ENCODE results near the gene TMEM156. TPM values are rescaled to one million over a fixed set of nuclear protein-coding genes. Genes with fewer than 3 reads are reported as not detected.

The TMEM156 gene
- total and polyA plus RNA-seq, 2 of the 4 experiments (the other 2 are of a cell fraction): 0.53 to 0.54 TPM

DNA sequence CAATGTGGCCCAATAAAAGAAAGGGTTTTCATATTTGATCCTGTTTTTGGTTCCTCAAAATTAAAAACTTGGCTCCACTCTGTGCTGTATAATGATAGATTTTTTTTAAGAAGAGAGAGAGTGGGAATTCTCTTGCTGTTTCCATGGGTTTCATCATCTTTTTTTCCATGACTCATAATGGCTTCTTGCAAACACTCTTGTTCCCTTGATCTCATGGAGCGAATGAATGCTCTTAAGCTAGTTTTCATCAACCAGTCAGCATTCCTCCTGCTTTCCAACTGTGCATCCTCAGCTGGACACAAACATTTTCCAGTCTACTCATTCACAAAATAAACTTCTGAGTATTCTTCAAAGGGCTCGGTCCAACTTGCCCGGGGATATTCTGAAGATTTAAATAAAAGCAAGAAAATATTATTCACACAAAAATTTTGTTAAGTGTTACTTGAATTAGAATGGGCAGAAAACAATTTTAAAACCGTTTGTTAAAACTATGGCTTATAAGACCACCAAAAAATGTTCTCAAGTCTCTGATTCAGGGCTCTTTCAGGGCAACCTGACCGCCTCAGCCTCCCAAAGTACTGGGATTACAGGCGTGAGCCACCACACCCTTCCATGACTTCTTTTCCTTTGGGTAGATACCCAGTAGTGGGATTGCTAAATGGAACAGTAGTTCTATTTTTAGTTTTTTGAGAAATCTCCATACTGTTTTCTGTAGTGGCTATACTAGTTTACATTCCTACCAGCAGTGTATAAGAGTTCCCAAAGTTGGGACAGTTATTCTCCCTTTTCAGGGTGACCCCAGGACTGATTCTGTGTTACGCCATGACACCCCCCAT lies 64.7 kb downstream of the TMEM156 start:
- Histone ChIP-seq H3K9me3 (ENCODE audit: control insufficient read depth, insufficient read depth, low read length) (no peaks in the 10 kb centered on the region), H3K4me3 (ENCODE audit: insufficient read depth, low read depth, low read length) (no peak overlapping the region), H2AK9ac (replicated peaks; ENCODE audit: low read depth, low read length, poor library complexity) (peak overlapping the region; percentile 85), H2BK120ac (ENCODE audit: low read depth, low read length) (peak overlapping the region; percentile 99), H2BK5ac (ENCODE audit: low read depth, low read length, poor library complexity, severe bottlenecking) (peak overlapping the region; percentile 98), H3K27ac (ENCODE audit: insufficient read depth, low read length) (peak overlapping the region; percentile 99), H4K20me1 (ENCODE audit: insufficient read depth, low read length) (no peaks in the 10 kb centered on the region), H2AFZ (replicated peaks; ENCODE audit: low read length, poor library complexity) (no peak overlapping the region), H4K5ac (ENCODE audit: low read depth, low read length) (peak overlapping the region; percentile 88), H3K9me1 (ENCODE audit: insufficient read depth, low read length) (peaks cover 3% of the 10 kb centered on the region), H2BK20ac (ENCODE audit: low read depth, low read length) (peak overlapping the region; percentile 99), H2AK5ac (ENCODE audit: low read depth, low read length) (peak overlapping the region; percentile 96), H3K36me3 (ENCODE audit: control insufficient read depth, insufficient read depth, low read length) (no peaks in the 10 kb centered on the region), H4K91ac (ENCODE audit: insufficient read depth, low read depth, low read length) (peak overlapping the region; percentile 97), H3K4me2 (ENCODE audit: low read depth, low read length) (no peak overlapping the region), H3K4ac (ENCODE audit: low read depth, low read length) (peak overlapping the region; percentile 98), H3K27me3 (ENCODE audit: control insufficient read depth, insufficient read depth, low read length) (no peaks in the 10 kb centered on the region), H3K23ac (ENCODE audit: low read depth, low read length) (peak overlapping the region; percentile 84), H4K8ac (ENCODE audit: low read depth in 2 of 2, low read length in 2 of 2) (peak overlapping the region; percentile 96 to 97), H3K9ac (ENCODE audit: low read depth, low read length) (peak overlapping the region; percentile 55), H3K4me1 (ENCODE audit: control insufficient read depth, insufficient read depth, low read length) (peaks cover 6% of the 10 kb centered on the region), H3K79me1 (ENCODE audit: low read depth in 1 of 2, low read length in 2 of 2) (peaks cover 0 to 4% of the 10 kb centered on the region in 2 experiments; a peak in 1 of 4 replicates), H3K14ac (replicated peaks; ENCODE audit: low read depth, low read length) (peak overlapping the region; percentile 91), H2BK15ac (ENCODE audit: low read depth, low read length) (peak overlapping the region; percentile 88), H3K18ac (ENCODE audit: low read depth, low read length) (peak overlapping the region; percentile 91), H3K56ac (ENCODE audit: extremely low read depth, insufficient read depth, low read length) (peak overlapping the region; percentile 89)
- ATAC-seq (ENCODE audit: low read depth) (peak; percentile 95), DNase-seq (peak; percentile 100)
- intact Hi-C loops (cut with micrococcal nuclease) (no loop called here), dilution Hi-C loops (cut with HindIII; ENCODE audit: low sequenced_read_pairs, unreplicated experiment) (no loop called here), in situ Hi-C loops (cut with MboI; ENCODE audit: low sequenced_read_pairs) (no loop called here)
- POLR2A ChIA-PET (ENCODE audit: unreplicated experiment): interaction anchor here (0.6 kb wide), 1 partner anchor 9 kb away, joined by 3 read pairs; no protein-coding TSS in a partner anchor
- TSS peak; percentile 70 for BruUV-seq (replicated peaks)
- 0% methylated on average over 1 of the region's 7 CpGs; no CpG with 5 or more reads in 1 of the 2 experiments for WGBS, 2 experiments (ENCODE audit: extremely low coverage in 2 of 2, insufficient read length in 1 of 2)
- CTCF ChIA-PET: interaction anchor here (0.5 to 0.7 kb wide), 2 partner anchors 789 to 943 kb away, joined by 3 read pairs; no protein-coding TSS in a partner anchor
- TF ChIP-seq, protein P1, sequence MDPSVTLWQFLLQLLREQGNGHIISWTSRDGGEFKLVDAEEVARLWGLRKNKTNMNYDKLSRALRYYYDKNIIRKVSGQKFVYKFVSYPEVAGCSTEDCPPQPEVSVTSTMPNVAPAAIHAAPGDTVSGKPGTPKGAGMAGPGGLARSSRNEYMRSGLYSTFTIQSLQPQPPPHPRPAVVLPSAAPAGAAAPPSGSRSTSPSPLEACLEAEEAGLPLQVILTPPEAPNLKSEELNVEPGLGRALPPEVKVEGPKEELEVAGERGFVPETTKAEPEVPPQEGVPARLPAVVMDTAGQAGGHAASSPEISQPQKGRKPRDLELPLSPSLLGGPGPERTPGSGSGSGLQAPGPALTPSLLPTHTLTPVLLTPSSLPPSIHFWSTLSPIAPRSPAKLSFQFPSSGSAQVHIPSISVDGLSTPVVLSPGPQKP (IDR thresholded peaks at IDR 0.05; ENCODE audit: borderline replicate concordance, low read depth, low read length): no peak
- TF ChIP-seq SMC3 (IDR thresholded peaks at IDR 0.05; ENCODE audit: low read depth, low read length) (no peak), NFE2L2 (IDR thresholded peaks at IDR 0.05; ENCODE audit: low read depth, low read length) (peak; percentile 54), RAD21 (IDR thresholded peaks at IDR 0.05; ENCODE audit: low read length) (no peak), CHD1 (IDR thresholded peaks at IDR 0.05; ENCODE audit: low read depth, low read length) (no peak), MAFK (IDR thresholded peaks at IDR 0.05; ENCODE audit: low read depth, low read length) (peak; percentile 63; the same call in 1 of the 2 replicates), BHLHE40 (IDR thresholded peaks at IDR 0.05; ENCODE audit: low read depth, low read length) (peak; percentile 37; the same call in 1 of the 2 replicates), MAZ (IDR thresholded peaks at IDR 0.05; ENCODE audit: borderline replicate concordance, low read depth, low read length) (no peak), CEBPB (IDR thresholded peaks at IDR 0.05; ENCODE audit: low read depth, low read length) (peak; percentile 97), POLR2A (IDR thresholded peaks at IDR 0.05; ENCODE audit: low read depth, low read length) (no peak), RCOR1 (IDR thresholded peaks at IDR 0.05; ENCODE audit: insufficient replicate concordance, low read length) (no peak), MXI1 (IDR thresholded peaks at IDR 0.05; ENCODE audit: borderline replicate concordance, low read depth, low read length) (no peak)
- TF ChIP-seq, protein P2, sequence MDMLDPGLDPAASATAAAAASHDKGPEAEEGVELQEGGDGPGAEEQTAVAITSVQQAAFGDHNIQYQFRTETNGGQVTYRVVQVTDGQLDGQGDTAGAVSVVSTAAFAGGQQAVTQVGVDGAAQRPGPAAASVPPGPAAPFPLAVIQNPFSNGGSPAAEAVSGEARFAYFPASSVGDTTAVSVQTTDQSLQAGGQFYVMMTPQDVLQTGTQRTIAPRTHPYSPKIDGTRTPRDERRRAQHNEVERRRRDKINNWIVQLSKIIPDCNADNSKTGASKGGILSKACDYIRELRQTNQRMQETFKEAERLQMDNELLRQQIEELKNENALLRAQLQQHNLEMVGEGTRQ (IDR thresholded peaks at IDR 0.05; ENCODE audit: low read depth, low read length): no peak
- TF ChIP-seq, protein P3, sequence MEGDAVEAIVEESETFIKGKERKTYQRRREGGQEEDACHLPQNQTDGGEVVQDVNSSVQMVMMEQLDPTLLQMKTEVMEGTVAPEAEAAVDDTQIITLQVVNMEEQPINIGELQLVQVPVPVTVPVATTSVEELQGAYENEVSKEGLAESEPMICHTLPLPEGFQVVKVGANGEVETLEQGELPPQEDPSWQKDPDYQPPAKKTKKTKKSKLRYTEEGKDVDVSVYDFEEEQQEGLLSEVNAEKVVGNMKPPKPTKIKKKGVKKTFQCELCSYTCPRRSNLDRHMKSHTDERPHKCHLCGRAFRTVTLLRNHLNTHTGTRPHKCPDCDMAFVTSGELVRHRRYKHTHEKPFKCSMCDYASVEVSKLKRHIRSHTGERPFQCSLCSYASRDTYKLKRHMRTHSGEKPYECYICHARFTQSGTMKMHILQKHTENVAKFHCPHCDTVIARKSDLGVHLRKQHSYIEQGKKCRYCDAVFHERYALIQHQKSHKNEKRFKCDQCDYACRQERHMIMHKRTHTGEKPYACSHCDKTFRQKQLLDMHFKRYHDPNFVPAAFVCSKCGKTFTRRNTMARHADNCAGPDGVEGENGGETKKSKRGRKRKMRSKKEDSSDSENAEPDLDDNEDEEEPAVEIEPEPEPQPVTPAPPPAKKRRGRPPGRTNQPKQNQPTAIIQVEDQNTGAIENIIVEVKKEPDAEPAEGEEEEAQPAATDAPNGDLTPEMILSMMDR (conservative IDR thresholded peaks at IDR 0.05; ENCODE audit: low read depth, low read length): no peak

Measured in IMR-90 (cell line).